Measurements from ENCODE around the gene ASTN2.

The ASTN2 gene

GRCh38 chr9:117306032-117306431 lies 108.8 kb downstream of the ASTN2 start:
- no peak for DNase-seq
- in situ Hi-C loops (cut with HindIII; ENCODE audit: low pct_ligation_motif_present, low sequenced_read_pairs): no loop called here
- Histone ChIP-seq H3K36me3 (replicated peaks) (no peaks in the 10 kb centered on the region), H3K4me3 (ENCODE audit: low read depth, low read length) (no peak overlapping the region), H3K27me3 (replicated peaks) (no peaks in the 10 kb centered on the region), H3K27ac (no peak overlapping the region)
- no peak for TF ChIP-seq CTCF (IDR thresholded peaks at IDR 0.05; ENCODE audit: low read depth, low read length, missing control alignments)

- in situ Hi-C loops (cut with HindIII; ENCODE audit: low pct_ligation_motif_present, low sequenced_read_pairs): no loop called here
- no peak for DNase-seq
- Histone ChIP-seq H3K27ac (no peak overlapping the region), H3K36me3 (replicated peaks) (no peaks in the 10 kb centered on the region), H3K4me3 (ENCODE audit: low read depth, low read length) (no peak overlapping the region), H3K27me3 (replicated peaks) (no peaks in the 10 kb centered on the region)
- TF ChIP-seq CTCF (IDR thresholded peaks at IDR 0.05; ENCODE audit: low read depth, low read length, missing control alignments): no peak
Measured at GRCh38 chr9:117305454-117305853, 109.4 kb downstream of the ASTN2 start.

GRCh38 chr9:117304549-117304948 lies 110.3 kb downstream of the ASTN2 start:
- H3K4me3 ChIP-seq (ENCODE audit: low read depth, low read length): no peak overlapping the region
- in situ Hi-C loops (cut with HindIII; ENCODE audit: low pct_ligation_motif_present, low sequenced_read_pairs): no loop called here

GRCh38 chr9:117303643-117304230 lies 111.1 kb downstream of the ASTN2 start:
- in situ Hi-C loops (cut with HindIII; ENCODE audit: low pct_ligation_motif_present, low sequenced_read_pairs): no loop called here
- H3K27me3 ChIP-seq (replicated peaks): no peaks in the 10 kb centered on the region
- TF ChIP-seq CTCF (IDR thresholded peaks at IDR 0.05; ENCODE audit: low read depth, low read length, missing control alignments): no peak
- no peak for DNase-seq
- H3K27ac ChIP-seq: no peak overlapping the region
- H3K4me3 ChIP-seq (ENCODE audit: low read depth, low read length): no peak overlapping the region
- H3K36me3 ChIP-seq (replicated peaks): no peaks in the 10 kb centered on the region

More at GRCh38 chr9:117304549-117304948, 110.3 kb downstream of the ASTN2 start:
- no peak for DNase-seq
- no peak for TF ChIP-seq CTCF (IDR thresholded peaks at IDR 0.05; ENCODE audit: low read depth, low read length, missing control alignments)
- no peaks in the 10 kb centered on the region for H3K27me3 ChIP-seq (replicated peaks)
- H3K27ac ChIP-seq: no peak overlapping the region
- H3K36me3 ChIP-seq (replicated peaks): no peaks in the 10 kb centered on the region

GRCh38 chr9:117302487-117302886 lies 112.4 kb downstream of the ASTN2 start:
- in situ Hi-C loops (cut with HindIII; ENCODE audit: low pct_ligation_motif_present, low sequenced_read_pairs): no loop called here
- no peak for DNase-seq
- TF ChIP-seq CTCF (IDR thresholded peaks at IDR 0.05; ENCODE audit: low read depth, low read length, missing control alignments): no peak
- H3K27ac ChIP-seq: no peak overlapping the region
- no peaks in the 10 kb centered on the region for H3K36me3 ChIP-seq (replicated peaks)
- no peaks in the 10 kb centered on the region for H3K27me3 ChIP-seq (replicated peaks)
- H3K4me3 ChIP-seq (ENCODE audit: low read depth, low read length): no peak overlapping the region

All from brain microvascular endothelial cell (primary cell).